Pancreas (tissue), 10 donors: ENCODE data around the gene KL. TPM values are rescaled to one million over a fixed set of nuclear protein-coding genes. Genes with fewer than 3 reads are reported as not detected.

Source experiments
- ATAC-seq, 4 donors: fragments of 200-7000 bp; cut with Tn5 transposase; one replicate each; pipeline versions ENCODE4 v1.8.0 to v1.9.1; 2020; ENCODE audit warnings: mild to moderate bottlenecking in 4 of 4, moderate library complexity in 4 of 4
- DNase-seq, 6 donors: peaks; one replicate each; pipeline ENCODE4 v3.0.0-alpha.2; 2020
- FAIRE-seq: peaks from 2 replicates; lab custom pipeline; 2012; peaks lifted over from hg19 to GRCh38; lab: Jason Lieb, UNC
- H3K27ac ChIP-seq, 4 donors: fragments of 200-600 bp; sonication (generic); 1 replicate in 3 of 4; 2 replicates in 1 of 4; pipeline versions ENCODE4 v1.5.0 to v1.8.0; 2020
- H3K27me3 ChIP-seq, 4 donors: fragments of 200-600 bp; one replicate each; pipeline ENCODE4 v1.8.0; 2021
- H3K36me3 ChIP-seq, 3 donors: fragments of 200-600 bp; sonication (generic) in 1 of 3; one replicate each; pipeline versions ENCODE4 v1.5.0 to v1.8.0; 2020 to 2021
- H3K4me1 ChIP-seq, 3 donors: fragments of 200-600 bp; one replicate each; pipeline ENCODE4 v1.8.0; 2021
- H3K4me3 ChIP-seq, 4 donors: fragments of 200-600 bp; sonication (generic) in 2 of 4; one replicate each; pipeline versions ENCODE4 v1.5.0 to v1.8.0; 2020 to 2021
- H3K9me3 ChIP-seq, 4 donors: fragments of 200-600 bp; one replicate each; pipeline ENCODE4 v1.8.0; 2021
- WGBS, 2 donors: extraction: QIAGEN DNeasy Blood & Tissue Kit; methylation state at CpG; one replicate each; pipeline ENCODE4 v1.1.7; 2013; 5-methylcytosine and 5-hydroxymethylcytosine counted together
- intact Hi-C, 3 donors: fragments of 100-400 bp; cut with DNase I; formaldehyde crosslinking; loops; one replicate each; pipeline versions ENCODE4 v1.11.1 to v1.14.2; 2022
- polyA plus RNA-seq, 2 donors: library from polyadenylated mRNA; stranded (reverse); fragments of 200-250 nt; gene quantifications; one replicate each; pipeline ENCODE4 v1.2.3, GENCODE V29; 2013
- total RNA-seq, 6 donors: library from RNA; stranded (reverse); fragmentation: NEBNext Ultra II Directional in 4 of 6; extraction: Animal tissue kit (Norgen Biotek cat#: 25700) in 4 of 6; gene quantifications; one replicate each; pipeline versions ENCODE4 v1.2.1 to v1.2.4, GENCODE V29; 2021 to 2023
- TF ChIP-seq, protein P1 (sequence below), 4 donors: fragments of 200-600 bp; sonication (generic) in 3 of 4; IDR thresholded peaks; one replicate each; pipeline versions ENCODE4 v1.5.0 to v1.8.0; 2021; ENCODE audit warnings: antibody characterized with exemption in 4 of 4
- donor health status: healthy with polysubstance abuse.
- donor health status: DM: no; HTN: no; CAD: no; lungs with moderate emphysema.
- donor health status: DM: no; HTN: no; CAD: no.
- donor health status: control.
- donor health status: control.
- donor health status: Bipolar disorder and iron deficiency.
- donor health status: DM: yes; HTN: yes; CAD: no.
- donor health status: DM: no; HTN: no; CAD: no.
- donor health status: DM: no; HTN: no; CAD: no.
- donor health status: DM: yes; HTN: yes; CAD: no.

The KL gene
- total and polyA plus RNA-seq, 8 donors: 0.23 to 2.9 (median 0.86) TPM

DNA sequence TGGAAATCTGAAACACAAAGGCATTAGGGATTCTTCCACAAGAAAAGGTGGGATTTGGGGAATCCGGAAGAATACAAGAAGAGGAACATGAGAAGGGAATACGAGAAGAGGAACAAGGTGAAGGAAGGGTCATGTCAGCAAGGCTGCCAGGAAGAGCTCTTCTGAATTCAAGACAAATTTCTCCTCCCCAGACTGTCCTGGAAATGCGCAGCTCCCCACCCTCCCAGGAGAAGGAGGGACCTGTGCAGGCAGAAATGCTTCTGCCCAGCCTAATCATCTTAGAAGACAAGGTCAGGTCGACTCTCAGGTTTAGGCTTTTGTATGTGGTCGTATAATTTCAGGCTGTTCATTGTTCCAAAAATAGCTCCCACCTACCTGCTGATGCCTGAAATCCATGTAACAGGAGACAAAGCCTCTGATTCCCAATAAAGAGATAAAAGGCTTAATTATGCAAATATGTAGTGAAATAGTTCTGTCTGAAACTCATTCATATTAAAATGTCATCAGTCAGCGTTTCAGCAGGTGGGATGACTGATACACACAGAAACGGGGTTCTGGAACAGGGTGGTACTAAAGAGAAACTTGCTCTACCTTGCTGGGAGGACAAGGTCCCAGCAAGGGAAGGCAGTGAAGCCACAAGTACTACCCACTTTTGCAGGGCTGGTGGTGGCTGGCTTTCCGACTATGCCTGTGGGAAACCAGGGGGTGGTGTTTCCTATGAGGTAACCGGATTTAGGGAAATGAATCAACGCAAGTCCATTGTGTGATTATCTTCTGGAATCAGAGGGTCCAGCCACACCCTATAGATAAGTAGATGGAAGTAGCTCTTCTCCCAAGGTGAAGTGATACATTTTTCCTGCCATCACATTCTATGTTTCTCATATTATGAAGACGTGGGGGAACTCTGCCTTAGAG is 76.1 kb downstream of the KL start:
- FAIRE-seq (no peak), DNase-seq (no peak), ATAC-seq (no peak)
- 72 to 83% methylated on average over 11 of the region's 11 CpGs for WGBS, 2 donors
- no peaks in the 10 kb centered on the region for H3K36me3 ChIP-seq
- H3K27ac ChIP-seq: no peak overlapping the region
- H3K4me1 ChIP-seq: no peaks in the 10 kb centered on the region
- no peaks in the 10 kb centered on the region for H3K27me3 ChIP-seq
- TF ChIP-seq, protein P1, sequence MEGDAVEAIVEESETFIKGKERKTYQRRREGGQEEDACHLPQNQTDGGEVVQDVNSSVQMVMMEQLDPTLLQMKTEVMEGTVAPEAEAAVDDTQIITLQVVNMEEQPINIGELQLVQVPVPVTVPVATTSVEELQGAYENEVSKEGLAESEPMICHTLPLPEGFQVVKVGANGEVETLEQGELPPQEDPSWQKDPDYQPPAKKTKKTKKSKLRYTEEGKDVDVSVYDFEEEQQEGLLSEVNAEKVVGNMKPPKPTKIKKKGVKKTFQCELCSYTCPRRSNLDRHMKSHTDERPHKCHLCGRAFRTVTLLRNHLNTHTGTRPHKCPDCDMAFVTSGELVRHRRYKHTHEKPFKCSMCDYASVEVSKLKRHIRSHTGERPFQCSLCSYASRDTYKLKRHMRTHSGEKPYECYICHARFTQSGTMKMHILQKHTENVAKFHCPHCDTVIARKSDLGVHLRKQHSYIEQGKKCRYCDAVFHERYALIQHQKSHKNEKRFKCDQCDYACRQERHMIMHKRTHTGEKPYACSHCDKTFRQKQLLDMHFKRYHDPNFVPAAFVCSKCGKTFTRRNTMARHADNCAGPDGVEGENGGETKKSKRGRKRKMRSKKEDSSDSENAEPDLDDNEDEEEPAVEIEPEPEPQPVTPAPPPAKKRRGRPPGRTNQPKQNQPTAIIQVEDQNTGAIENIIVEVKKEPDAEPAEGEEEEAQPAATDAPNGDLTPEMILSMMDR (IDR thresholded peaks at IDR 0.05): no peak
- no peak overlapping the region for H3K4me3 ChIP-seq
- H3K9me3 ChIP-seq: no peaks in the 10 kb centered on the region
- intact Hi-C loops: no loop called here

DNA sequence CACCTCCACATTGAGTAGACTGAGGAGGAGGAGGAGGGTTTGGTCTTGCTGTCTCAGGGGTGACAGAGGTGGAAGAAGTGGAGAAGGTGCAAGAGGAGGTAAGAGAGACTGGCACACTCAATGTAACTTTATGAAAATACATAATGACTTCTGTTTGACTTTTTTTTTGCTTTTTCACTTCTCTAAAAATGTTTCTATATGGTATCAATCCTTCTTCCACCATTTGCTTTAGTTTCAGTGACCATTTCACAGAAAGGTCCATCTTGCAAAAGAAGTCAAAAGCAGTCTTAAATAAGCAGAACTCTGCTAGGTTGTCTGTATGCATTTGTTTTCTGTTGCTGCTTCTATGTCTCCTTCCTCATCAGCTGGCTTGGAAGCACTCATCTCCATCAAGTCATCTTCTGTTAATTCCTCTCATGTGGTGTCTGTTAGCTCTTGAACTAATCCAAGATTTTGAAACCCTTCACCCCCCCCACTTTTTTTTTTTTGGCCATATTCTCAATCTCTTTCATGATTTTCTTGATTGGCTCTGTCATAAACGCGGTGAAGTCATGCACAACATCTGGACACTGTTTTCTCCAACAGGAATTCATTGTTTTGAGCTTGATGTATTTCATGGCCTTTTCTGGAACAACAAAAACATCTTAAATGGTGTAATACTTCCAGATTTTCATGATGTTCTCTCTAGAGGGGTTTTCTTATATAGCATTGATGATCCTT is 80.8 kb downstream of the KL start:
- intact Hi-C loops: no loop called here
- Histone ChIP-seq H3K27ac (no peak overlapping the region), H3K9me3 (no peaks in the 10 kb centered on the region), H3K4me3 (no peak overlapping the region), H3K36me3 (no peaks in the 10 kb centered on the region), H3K4me1 (no peaks in the 10 kb centered on the region), H3K27me3 (no peaks in the 10 kb centered on the region)
- WGBS, 2 donors: 85 to 91% methylated on average over 2 of the region's 2 CpGs
- FAIRE-seq (no peak), ATAC-seq (no peak), DNase-seq (no peak)
- TF ChIP-seq, protein P1 (IDR thresholded peaks at IDR 0.05): no peak

- no peaks in the 10 kb centered on the region for H3K27me3 ChIP-seq
- FAIRE-seq: no peak
Measured at GRCh38 chr13:33099860-33100259, 83.6 kb downstream of the KL start.

GRCh38 chr13:33100886-33101285 is 84.7 kb downstream of the KL start:
- H3K9me3 ChIP-seq: no peaks in the 10 kb centered on the region
- no peaks in the 10 kb centered on the region for H3K27me3 ChIP-seq
- H3K27ac ChIP-seq: no peak overlapping the region
- intact Hi-C loops: no loop called here
- H3K4me1 ChIP-seq: no peaks in the 10 kb centered on the region
- 83% methylated on average over 3 of the region's 3 CpGs for WGBS, 2 donors
- DNase-seq: no peak
- no peak for ATAC-seq
- no peak for FAIRE-seq
- TF ChIP-seq, protein P1 (IDR thresholded peaks at IDR 0.05): no peak
- no peak overlapping the region for H3K4me3 ChIP-seq
- peaks cover 0 to 16% (median 0%) of the 10 kb centered on the region in 3 donors for H3K36me3 ChIP-seq

More at GRCh38 chr13:33099860-33100259, 83.6 kb downstream of the KL start:
- WGBS, 2 donors: 35 to 52% methylated on average over 3 of the region's 3 CpGs
- DNase-seq (no peak), ATAC-seq (no peak)
- no peak overlapping the region for H3K27ac ChIP-seq
- no peak overlapping the region for H3K4me3 ChIP-seq
- TF ChIP-seq, protein P1 (IDR thresholded peaks at IDR 0.05): no peak
- peaks cover 0 to 5% (median 0%) of the 10 kb centered on the region in 3 donors for H3K36me3 ChIP-seq
- intact Hi-C loops: no loop called here
- H3K4me1 ChIP-seq: no peaks in the 10 kb centered on the region
- H3K9me3 ChIP-seq: no peaks in the 10 kb centered on the region
